Mucosa of descending colon (tissue), 3 donors: Measurements from ENCODE around the gene POLR1A. TPM values are rescaled to one million over a fixed set of nuclear protein-coding genes. Genes with fewer than 3 reads are reported as not detected.

Source experiments
- ATAC-seq: fragments of 200-7000 bp; cut with Tn5 transposase; one replicate; pipeline ENCODE4 v1.9.1; 2020; ENCODE audit warnings: mild to moderate bottlenecking, moderate library complexity
- DNase-seq, 3 donors: peaks; one replicate each; pipeline ENCODE4 v3.0.0-alpha.2; 2020
- H3K36me3 ChIP-seq: fragments of 200-600 bp; one replicate; pipeline ENCODE4 v1.8.0; 2021; ENCODE audit warnings: low read depth, mild to moderate bottlenecking
- H3K4me1 ChIP-seq: fragments of 200-600 bp; one replicate; pipeline ENCODE4 v1.8.0; 2021; ENCODE audit warnings: low read depth, mild to moderate bottlenecking
- H3K4me3 ChIP-seq: fragments of 200-600 bp; one replicate; pipeline ENCODE4 v1.8.0; 2021; ENCODE audit warnings: mild to moderate bottlenecking
- H3K9me3 ChIP-seq: fragments of 200-600 bp; one replicate; pipeline ENCODE4 v1.8.0; 2021; ENCODE audit warnings: mild to moderate bottlenecking
- intact Hi-C, 2 donors: fragments of 100-400 bp; cut with DNase I in 1 of 2; cut with micrococcal nuclease in 1 of 2; formaldehyde crosslinking; loops; one replicate each; pipeline versions ENCODE4 v1.11.0 to v1.11.1; 2022; cut with DNase I, micrococcal nuclease
- total RNA-seq, 3 donors: library from RNA; stranded (reverse); fragmentation: NEBNext Ultra II Directional in 2 of 3; extraction: Animal tissue kit (Norgen Biotek cat#: 25700) in 2 of 3; gene quantifications; one replicate each; pipeline versions ENCODE4 v1.2.1 to v1.2.4, GENCODE V29; 2021 to 2023
- TF ChIP-seq, protein P1 (sequence below): fragments of 200-600 bp; IDR thresholded peaks from one replicate; pipeline ENCODE4 v1.8.0; 2022; ENCODE audit warnings: antibody characterized with exemption, mild to moderate bottlenecking
- donor health status: DM: no; HTN: no; CAD: no; lungs with moderate emphysema.
- donor health status: DM: no; HTN: no; CAD: no.
- donor health status: DM: no; HTN: yes; CAD: no.

POLR1A gene
- total RNA-seq, 3 donors from 2014 or later = 22.8 to 29.3 (median 24.3) TPM

DNA sequence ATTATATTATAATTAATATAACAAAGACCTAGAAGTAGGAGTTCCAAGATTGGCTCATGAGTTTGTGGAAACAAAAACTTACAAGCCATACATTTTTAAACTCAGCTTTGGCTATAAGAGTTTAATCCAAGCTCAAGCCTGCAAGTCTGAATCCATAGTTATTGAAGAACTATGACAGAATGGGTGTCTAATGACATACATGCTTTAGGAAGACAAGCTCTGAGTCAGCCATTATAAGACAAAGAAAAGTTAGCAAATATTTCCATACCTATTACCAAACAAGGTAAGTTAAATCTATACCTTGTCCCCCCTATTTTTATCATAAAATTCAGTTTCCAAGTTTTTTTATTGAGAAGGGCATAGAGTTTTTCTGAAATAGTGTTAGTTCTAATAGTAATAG lies 95.6 kb downstream of the POLR1A start:
- intact Hi-C loops = no loop called here
- peaks cover 7% of the 10 kb centered on the region for H3K4me1 ChIP-seq
- TF ChIP-seq, protein P1, sequence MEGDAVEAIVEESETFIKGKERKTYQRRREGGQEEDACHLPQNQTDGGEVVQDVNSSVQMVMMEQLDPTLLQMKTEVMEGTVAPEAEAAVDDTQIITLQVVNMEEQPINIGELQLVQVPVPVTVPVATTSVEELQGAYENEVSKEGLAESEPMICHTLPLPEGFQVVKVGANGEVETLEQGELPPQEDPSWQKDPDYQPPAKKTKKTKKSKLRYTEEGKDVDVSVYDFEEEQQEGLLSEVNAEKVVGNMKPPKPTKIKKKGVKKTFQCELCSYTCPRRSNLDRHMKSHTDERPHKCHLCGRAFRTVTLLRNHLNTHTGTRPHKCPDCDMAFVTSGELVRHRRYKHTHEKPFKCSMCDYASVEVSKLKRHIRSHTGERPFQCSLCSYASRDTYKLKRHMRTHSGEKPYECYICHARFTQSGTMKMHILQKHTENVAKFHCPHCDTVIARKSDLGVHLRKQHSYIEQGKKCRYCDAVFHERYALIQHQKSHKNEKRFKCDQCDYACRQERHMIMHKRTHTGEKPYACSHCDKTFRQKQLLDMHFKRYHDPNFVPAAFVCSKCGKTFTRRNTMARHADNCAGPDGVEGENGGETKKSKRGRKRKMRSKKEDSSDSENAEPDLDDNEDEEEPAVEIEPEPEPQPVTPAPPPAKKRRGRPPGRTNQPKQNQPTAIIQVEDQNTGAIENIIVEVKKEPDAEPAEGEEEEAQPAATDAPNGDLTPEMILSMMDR = no peak
- no peak for ATAC-seq
- H3K4me3 ChIP-seq = no peak overlapping the region
- no peaks in the 10 kb centered on the region for H3K36me3 ChIP-seq
- DNase-seq = no peak
- peaks cover 14% of the 10 kb centered on the region for H3K9me3 ChIP-seq

DNA sequence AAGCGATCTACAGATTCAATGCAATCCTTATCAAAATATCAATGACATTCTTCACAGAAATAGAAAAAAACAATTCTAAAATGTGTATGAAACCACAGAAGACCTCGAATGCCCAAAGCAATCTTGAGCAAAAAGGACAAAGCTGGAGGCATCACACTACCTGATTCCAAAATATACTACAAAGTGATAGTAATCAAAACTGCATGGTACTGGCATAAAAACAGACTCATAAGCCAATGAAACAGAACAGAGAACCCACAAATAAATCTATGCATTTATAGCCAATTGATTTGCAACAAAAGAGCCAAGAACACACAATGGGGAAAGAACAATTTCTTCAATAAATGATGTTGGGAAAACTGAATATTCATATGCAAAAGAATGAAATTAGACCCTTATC lies 99.2 kb downstream of the POLR1A start:
- DNase-seq (no peak), ATAC-seq (no peak)
- Histone ChIP-seq H3K4me1 (peaks cover 1% of the 10 kb centered on the region), H3K4me3 (no peak overlapping the region), H3K36me3 (no peaks in the 10 kb centered on the region), H3K9me3 (peaks cover 6% of the 10 kb centered on the region)
- TF ChIP-seq, protein P1 = no peak
- intact Hi-C loops = no loop called here

DNA sequence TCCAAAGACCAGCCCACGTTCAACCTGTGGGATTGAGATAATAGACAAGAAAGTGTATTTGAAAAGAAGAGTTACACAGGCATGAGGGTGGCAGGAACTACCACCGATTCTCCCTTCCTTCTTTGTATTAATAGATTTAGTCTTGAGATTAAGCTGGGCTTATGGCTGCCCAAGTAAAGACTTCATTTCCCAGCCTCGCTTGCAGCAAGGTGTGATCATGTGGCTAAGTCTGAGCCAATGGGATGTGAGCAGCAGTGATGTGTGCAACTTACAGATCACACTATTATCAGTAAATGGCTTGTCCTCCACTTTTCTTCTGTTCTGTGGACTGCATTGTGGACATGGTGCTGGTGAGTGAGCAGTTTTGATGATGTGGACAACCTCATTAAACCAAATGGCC lies 101.7 kb downstream of the POLR1A start:
- TF ChIP-seq, protein P1 = no peak
- intact Hi-C loops = no loop called here
- Histone ChIP-seq H3K4me1 (no peaks in the 10 kb centered on the region), H3K4me3 (no peak overlapping the region), H3K9me3 (peaks cover 6% of the 10 kb centered on the region), H3K36me3 (no peaks in the 10 kb centered on the region)
- no peak for ATAC-seq
- DNase-seq = no peak

DNA sequence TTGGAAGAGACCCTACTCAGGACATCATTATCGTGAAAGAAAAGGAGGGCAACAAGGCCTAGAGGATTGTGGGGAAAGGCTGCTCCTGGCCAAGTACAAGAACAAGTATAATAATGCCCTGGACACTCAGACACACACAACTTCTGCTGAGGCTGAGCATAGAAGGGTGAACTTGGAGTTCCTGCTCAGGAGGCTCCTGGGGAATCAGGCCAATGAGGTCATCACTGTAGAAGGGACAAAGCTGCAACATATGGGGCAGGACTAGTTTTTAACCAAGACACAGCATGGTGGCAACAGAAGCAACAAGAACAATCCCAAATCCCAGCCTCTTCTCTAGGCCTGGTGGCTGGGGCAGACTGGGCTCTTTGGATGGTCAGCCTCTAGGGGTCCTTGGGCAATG lies 102.6 kb downstream of the POLR1A start:
- no peak overlapping the region for H3K4me3 ChIP-seq
- no peak for DNase-seq
- intact Hi-C loops = no loop called here
- no peak for ATAC-seq
- peaks cover 3% of the 10 kb centered on the region for H3K4me1 ChIP-seq
- H3K9me3 ChIP-seq = peaks cover 6% of the 10 kb centered on the region
- no peaks in the 10 kb centered on the region for H3K36me3 ChIP-seq
- TF ChIP-seq, protein P1 = no peak

DNA sequence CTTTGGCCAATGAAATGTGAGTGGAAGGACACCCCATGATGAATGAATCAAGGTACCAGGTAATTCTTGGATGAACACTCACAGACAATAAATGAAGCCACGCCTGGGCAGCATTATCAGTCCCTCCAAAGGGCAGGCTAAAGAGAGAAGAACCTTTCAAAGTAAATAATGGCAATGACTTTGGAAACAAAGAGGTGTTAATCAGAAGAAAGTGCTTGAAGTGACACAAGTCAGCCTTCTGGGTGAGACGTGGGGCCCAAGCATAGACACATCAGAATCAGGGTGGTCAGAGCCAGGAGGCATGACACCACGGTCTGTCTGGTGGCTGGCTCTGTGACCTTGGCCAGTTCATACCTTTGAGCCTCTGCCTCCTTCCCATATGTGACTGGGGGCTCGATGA lies 103.3 kb downstream of the POLR1A start:
- Histone ChIP-seq H3K9me3 (peaks cover 6% of the 10 kb centered on the region), H3K36me3 (no peaks in the 10 kb centered on the region), H3K4me3 (no peak overlapping the region), H3K4me1 (peaks cover 8% of the 10 kb centered on the region)
- ATAC-seq = no peak
- intact Hi-C loops = no loop called here
- DNase-seq = no peak
- TF ChIP-seq, protein P1 = no peak

DNA sequence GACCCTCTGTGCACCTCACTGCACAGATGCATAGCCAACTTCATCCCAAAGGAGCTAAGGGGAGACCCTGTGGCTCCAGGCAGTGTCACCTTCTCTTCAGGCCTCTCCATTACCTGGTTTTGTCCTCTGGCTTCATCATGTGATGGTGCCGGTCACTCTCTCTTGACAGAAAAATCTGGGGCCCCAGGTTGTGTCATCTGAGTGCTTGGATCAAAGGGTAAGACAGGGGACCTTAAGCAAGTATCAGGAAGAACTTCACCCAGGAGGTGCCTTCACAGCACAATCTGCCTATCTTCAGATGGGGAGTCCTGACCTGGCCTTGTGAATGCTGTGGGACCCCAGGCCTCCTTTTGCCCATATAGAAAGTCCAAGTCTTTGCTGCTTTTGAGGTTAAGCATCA lies 104.4 kb downstream of the POLR1A start:
- Histone ChIP-seq H3K9me3 (peaks cover 6% of the 10 kb centered on the region), H3K4me1 (peaks cover 8% of the 10 kb centered on the region), H3K4me3 (no peak overlapping the region), H3K36me3 (no peaks in the 10 kb centered on the region)
- TF ChIP-seq, protein P1 = no peak
- DNase-seq (no peak), ATAC-seq (no peak)
- intact Hi-C loops = no loop called here
